Measurements from ENCODE around the gene ZNF275. TPM values are rescaled to one million over a fixed set of nuclear protein-coding genes. Genes with fewer than 3 reads are reported as not detected.

Gene ZNF275
- total RNA-seq, 1 donor from 2014 or later = 14.8 TPM

DNA sequence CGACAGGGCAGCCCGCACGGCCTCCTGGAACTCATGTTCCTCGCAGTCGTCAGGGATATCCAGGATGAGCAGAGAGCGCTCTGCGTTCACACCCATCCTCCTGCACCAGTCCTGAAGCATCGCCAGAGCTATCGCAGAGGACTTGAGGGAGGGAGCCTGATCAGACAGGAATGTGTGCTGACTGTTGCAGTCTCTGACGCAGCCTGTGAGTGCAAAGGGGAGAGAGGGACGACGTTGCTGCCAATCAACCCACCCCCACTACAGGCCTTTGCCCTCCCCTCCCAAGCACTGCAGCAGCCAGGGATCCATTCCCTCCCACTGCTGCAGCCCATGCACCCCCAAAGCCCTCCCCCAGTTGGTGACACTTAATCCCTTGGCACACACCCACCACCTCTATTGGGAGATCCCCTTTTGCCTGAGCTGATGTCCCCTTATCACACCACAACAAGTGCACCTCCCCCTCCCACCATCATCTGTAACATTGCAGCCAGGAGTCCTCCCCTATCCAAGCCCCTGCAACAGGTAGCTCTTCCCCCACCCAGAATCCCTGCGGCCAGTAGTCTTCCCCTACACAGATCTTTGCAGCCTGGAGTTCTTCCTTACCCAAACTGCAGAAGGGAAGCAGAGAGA, 13.3 kb upstream of the ZNF275 start:
- H3K36me3 ChIP-seq (ENCODE audit: insufficient read depth, low read length) = no peaks in the 10 kb centered on the region
- FAIRE-seq = no peak

DNA sequence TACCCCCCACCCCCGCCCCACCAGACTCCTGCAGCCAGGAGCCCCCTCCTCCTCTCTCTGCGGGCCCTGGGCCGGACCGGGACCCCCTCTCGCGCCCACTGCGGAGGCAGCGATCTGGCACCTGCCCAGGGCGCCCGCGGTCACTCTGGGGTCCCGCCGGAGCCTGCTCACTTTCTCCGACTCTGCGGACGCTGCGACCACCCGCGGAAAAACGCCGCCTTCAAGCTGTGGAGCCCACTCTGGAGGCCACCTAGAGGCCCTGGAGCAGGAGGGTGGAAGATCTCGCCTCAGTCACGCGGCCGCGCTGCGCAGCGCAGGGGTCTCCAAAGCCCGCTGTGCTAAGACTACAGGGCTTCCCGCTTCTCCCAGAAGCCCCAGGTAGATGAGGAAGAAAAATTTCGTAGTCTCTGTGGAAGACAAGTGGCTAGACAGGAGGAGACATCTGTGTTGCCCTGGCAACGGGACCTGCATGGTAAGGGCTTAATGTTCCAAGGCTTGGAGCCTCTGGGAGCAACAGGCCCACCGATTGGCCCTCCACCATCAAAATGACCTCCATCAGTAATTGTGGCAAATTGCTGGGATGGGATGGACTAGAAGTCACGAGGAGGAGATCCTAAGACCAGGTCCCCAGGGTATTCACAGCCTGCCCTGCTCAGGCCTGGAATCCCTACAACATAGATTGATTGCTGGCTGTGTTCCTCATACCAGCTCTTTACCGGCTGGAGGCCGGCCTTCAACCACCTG, 12.4 kb upstream of the ZNF275 start, which contains the start of gene PNMA6F:
PNMA6F (minus strand) TSS at position 387 of the 744 bp plus-strand sequence. CDS start 1,093 bp downstream, outside the sequence.
- Mint-ChIP-seq H3K27ac (ENCODE audit: unreplicated experiment) (no peak within 1 kb of the TSS), H3K4me3 (ENCODE audit: unreplicated experiment) (no peak within 1 kb of the TSS), H3K4me1 (ENCODE audit: low read depth, unreplicated experiment) (no peaks in the 10 kb centered on the region), H3K27me3 (ENCODE audit: low read depth, unreplicated experiment) (peaks cover 9% of the 10 kb centered on the region), H3K36me3 (ENCODE audit: low read depth, unreplicated experiment) (no peaks in the 10 kb centered on the region), H3K9me3 (ENCODE audit: unreplicated experiment) (no peaks in the 10 kb centered on the region)
- Histone ChIP-seq H2AFZ (ENCODE audit: low read depth, low read length) (no peak within 1 kb of the TSS), H3K9ac (ENCODE audit: low read length) (no peak within 1 kb of the TSS), H3K9me3 (ENCODE audit: insufficient read depth, low read depth, low read length) (no peaks in the 10 kb centered on the region), H3K4me3 (ENCODE audit: insufficient read depth, low read depth, low read length) (no peak within 1 kb of the TSS), H3K36me3 (ENCODE audit: insufficient read depth, low read length) (no peaks in the 10 kb centered on the region), H3K79me2 (ENCODE audit: insufficient read depth, low read length) (no peaks in the 10 kb centered on the region), H4K20me1 (ENCODE audit: insufficient read depth, low read length) (no peaks in the 10 kb centered on the region), H3K4me2 (ENCODE audit: low read length) (no peak within 1 kb of the TSS), H3K4me1 (ENCODE audit: insufficient read depth, low read length) (no peaks in the 10 kb centered on the region), H3K27me3 (ENCODE audit: insufficient read depth, low read length) (no peaks in the 10 kb centered on the region), H3K27ac (ENCODE audit: low read depth, low read length) (no peak within 1 kb of the TSS)
- TF ChIP-seq, protein P1, sequence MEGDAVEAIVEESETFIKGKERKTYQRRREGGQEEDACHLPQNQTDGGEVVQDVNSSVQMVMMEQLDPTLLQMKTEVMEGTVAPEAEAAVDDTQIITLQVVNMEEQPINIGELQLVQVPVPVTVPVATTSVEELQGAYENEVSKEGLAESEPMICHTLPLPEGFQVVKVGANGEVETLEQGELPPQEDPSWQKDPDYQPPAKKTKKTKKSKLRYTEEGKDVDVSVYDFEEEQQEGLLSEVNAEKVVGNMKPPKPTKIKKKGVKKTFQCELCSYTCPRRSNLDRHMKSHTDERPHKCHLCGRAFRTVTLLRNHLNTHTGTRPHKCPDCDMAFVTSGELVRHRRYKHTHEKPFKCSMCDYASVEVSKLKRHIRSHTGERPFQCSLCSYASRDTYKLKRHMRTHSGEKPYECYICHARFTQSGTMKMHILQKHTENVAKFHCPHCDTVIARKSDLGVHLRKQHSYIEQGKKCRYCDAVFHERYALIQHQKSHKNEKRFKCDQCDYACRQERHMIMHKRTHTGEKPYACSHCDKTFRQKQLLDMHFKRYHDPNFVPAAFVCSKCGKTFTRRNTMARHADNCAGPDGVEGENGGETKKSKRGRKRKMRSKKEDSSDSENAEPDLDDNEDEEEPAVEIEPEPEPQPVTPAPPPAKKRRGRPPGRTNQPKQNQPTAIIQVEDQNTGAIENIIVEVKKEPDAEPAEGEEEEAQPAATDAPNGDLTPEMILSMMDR (IDR thresholded peaks at IDR 0.05; ENCODE audit: insufficient read depth, low read depth, low read length) = no peak
- TF ChIP-seq EZH2 (IDR thresholded peaks at IDR 0.05; ENCODE audit: insufficient read depth, low read length) = no peak
- no peak for FAIRE-seq
- DNase-seq (ENCODE audit: low read depth) = no peak

More for the DNA sequence above, 13.3 kb upstream of the ZNF275 start:
- H3K79me2 ChIP-seq (ENCODE audit: insufficient read depth, low read length) = no peaks in the 10 kb centered on the region
- Mint-ChIP-seq H3K9me3 (ENCODE audit: unreplicated experiment) (no peaks in the 10 kb centered on the region), H3K27me3 (ENCODE audit: low read depth, unreplicated experiment) (peaks cover 9% of the 10 kb centered on the region), H3K4me3 (ENCODE audit: unreplicated experiment) (no peak overlapping the region), H3K36me3 (ENCODE audit: low read depth, unreplicated experiment) (no peaks in the 10 kb centered on the region), H3K27ac (ENCODE audit: unreplicated experiment) (no peak overlapping the region), H3K4me1 (ENCODE audit: low read depth, unreplicated experiment) (no peaks in the 10 kb centered on the region)
- H3K9me3 ChIP-seq (ENCODE audit: insufficient read depth, low read depth, low read length) = no peaks in the 10 kb centered on the region
- H3K27me3 ChIP-seq (ENCODE audit: insufficient read depth, low read length) = no peaks in the 10 kb centered on the region
- H3K4me2 ChIP-seq (ENCODE audit: low read length) = no peak overlapping the region
- H3K27ac ChIP-seq (ENCODE audit: low read depth, low read length) = no peak overlapping the region
- no peak overlapping the region for H3K9ac ChIP-seq (ENCODE audit: low read length)
- no peak for DNase-seq (ENCODE audit: low read depth)
- TF ChIP-seq, protein P1 (IDR thresholded peaks at IDR 0.05; ENCODE audit: insufficient read depth, low read depth, low read length) = no peak
- TF ChIP-seq EZH2 (IDR thresholded peaks at IDR 0.05; ENCODE audit: insufficient read depth, low read length) = no peak
- H4K20me1 ChIP-seq (ENCODE audit: insufficient read depth, low read length) = no peaks in the 10 kb centered on the region
- no peak overlapping the region for H2AFZ ChIP-seq (ENCODE audit: low read depth, low read length)
- H3K4me1 ChIP-seq (ENCODE audit: insufficient read depth, low read length) = no peaks in the 10 kb centered on the region
- H3K4me3 ChIP-seq (ENCODE audit: insufficient read depth, low read depth, low read length) = no peak overlapping the region

Measured in astrocyte (in vitro differentiated cells and primary cell).